HG03280 (cell line): ENCODE results near the gene MYO1B.

Experiments
- ATAC-seq: cut with Tn5 transposase; IDR thresholded peaks from one replicate; pipeline ENCODE4 v1.9.1; 2021; ENCODE audit warnings: mild to moderate bottlenecking, moderate library complexity; ENCODE audit not compliant: unreplicated experiment

The MYO1B gene

GRCh38 chr2:191318729-191319078 lies 73.5 kb downstream of the MYO1B start:
- ATAC-seq: no peak

GRCh38 chr2:191319186-191319585 lies 74.0 kb downstream of the MYO1B start:
- ATAC-seq: no peak

- no peak for ATAC-seq
Observed at GRCh38 chr2:191320881-191321280, 75.7 kb downstream of the MYO1B start.

GRCh38 chr2:191321861-191322662 lies 76.9 kb downstream of the MYO1B start:
- ATAC-seq: no peak

- ATAC-seq: no peak
Observed at GRCh38 chr2:191322828-191323506, 77.8 kb downstream of the MYO1B start.

- ATAC-seq: no peak
Observed at GRCh38 chr2:191325651-191326365, 80.6 kb downstream of the MYO1B start.

- ATAC-seq: no peak
Observed at GRCh38 chr2:191327484-191327883, 82.3 kb downstream of the MYO1B start.

- no peak for ATAC-seq
Observed at GRCh38 chr2:191328150-191328809, 83.1 kb downstream of the MYO1B start.

GRCh38 chr2:191329841-191330240 lies 84.6 kb downstream of the MYO1B start:
- no peak for ATAC-seq

GRCh38 chr2:191333911-191334357 lies 88.7 kb downstream of the MYO1B start:
- no peak for ATAC-seq

GRCh38 chr2:191335875-191336464 lies 90.8 kb downstream of the MYO1B start:
- ATAC-seq: no peak

- no peak for ATAC-seq
Observed at GRCh38 chr2:191341436-191341835, 96.2 kb downstream of the MYO1B start.

GRCh38 chr2:191343796-191344338 lies 98.7 kb downstream of the MYO1B start:
- ATAC-seq: no peak

GRCh38 chr2:191345788-191346187 lies 100.6 kb downstream of the MYO1B start:
- no peak for ATAC-seq

- no peak for ATAC-seq
Observed at GRCh38 chr2:191347154-191347553, 102.0 kb downstream of the MYO1B start.

- ATAC-seq: no peak
Observed at GRCh38 chr2:191347881-191348280, 102.7 kb downstream of the MYO1B start.

- ATAC-seq: no peak
Observed at GRCh38 chr2:191349990-191350389, 104.8 kb downstream of the MYO1B start.

- ATAC-seq: no peak
Observed at GRCh38 chr2:191350826-191351225, 105.6 kb downstream of the MYO1B start.

GRCh38 chr2:191351298-191351697 lies 106.1 kb downstream of the MYO1B start:
- ATAC-seq: no peak

GRCh38 chr2:191351921-191352320 lies 106.7 kb downstream of the MYO1B start:
- no peak for ATAC-seq

GRCh38 chr2:191352536-191352935 lies 107.3 kb downstream of the MYO1B start:
- ATAC-seq: no peak
